ENCODE measurements around the gene ORMDL3.

Gene ORMDL3

GRCh38 chr17:39921323-39921722 lies 6.1 kb downstream of the ORMDL3 start:
- DNase-seq: no peak
- Histone ChIP-seq H2BK120ac (ENCODE audit: low read depth, low read length) (no peak overlapping the region), H4K5ac (ENCODE audit: low read length) (no peak overlapping the region), H2BK15ac (replicated peaks; ENCODE audit: low read depth) (no peak overlapping the region), H3K79me2 (ENCODE audit: control insufficient read depth, insufficient read depth, low read length) (peaks cover 9% of the 10 kb centered on the region), H3K79me1 (ENCODE audit: low read length) (peaks cover 11% of the 10 kb centered on the region), H3K18ac (ENCODE audit: low read length) (no peak overlapping the region), H3K9ac (ENCODE audit: low read length) (no peak overlapping the region), H3K4me3 (ENCODE audit: low read length) (no peak overlapping the region), H3K23ac (ENCODE audit: low read length) (no peak overlapping the region), H4K8ac (ENCODE audit: low read depth, low read length) (no peak overlapping the region), H2BK5ac (ENCODE audit: low read length) (no peak overlapping the region), H2AK5ac (ENCODE audit: low read length) (no peak overlapping the region), H3K27me3 (ENCODE audit: insufficient read depth, low read length, poor library complexity) (no peaks in the 10 kb centered on the region), H3K4me1 (ENCODE audit: control insufficient read depth, low read depth, low read length) (peaks cover 6% of the 10 kb centered on the region), H3K4me2 (ENCODE audit: low read length) (no peak overlapping the region), H3K4ac (ENCODE audit: low read depth, low read length) (no peak overlapping the region), H3K36me3 (ENCODE audit: control insufficient read depth, insufficient read depth, low read length) (peaks cover 2% of the 10 kb centered on the region), H3K27ac (ENCODE audit: low read depth, low read length) (no peak overlapping the region), H3K56ac (ENCODE audit: low read length) (no peak overlapping the region)
- WGBS (ENCODE audit: extremely low coverage, insufficient coverage, low lambda C conversion rate): no CpG with 5 or more reads among the region's 5 CpGs

GRCh38 chr17:39920218-39921210 lies 6.9 kb downstream of the ORMDL3 start:
- Histone ChIP-seq H2BK5ac (ENCODE audit: low read length) (no peak overlapping the region), H3K79me1 (ENCODE audit: low read length) (peaks cover 11% of the 10 kb centered on the region), H2AK5ac (ENCODE audit: low read length) (no peak overlapping the region), H4K5ac (ENCODE audit: low read length) (no peak overlapping the region), H3K79me2 (ENCODE audit: control insufficient read depth, insufficient read depth, low read length) (peaks cover 3% of the 10 kb centered on the region), H4K8ac (ENCODE audit: low read depth, low read length) (no peak overlapping the region), H3K4ac (ENCODE audit: low read depth, low read length) (no peak overlapping the region), H2BK120ac (ENCODE audit: low read depth, low read length) (no peak overlapping the region), H3K27ac (ENCODE audit: low read depth, low read length) (no peak overlapping the region), H3K4me2 (ENCODE audit: low read length) (no peak overlapping the region), H2BK15ac (replicated peaks; ENCODE audit: low read depth) (no peak overlapping the region), H3K4me3 (ENCODE audit: low read length) (no peak overlapping the region), H3K9ac (ENCODE audit: low read length) (no peak overlapping the region), H3K36me3 (ENCODE audit: control insufficient read depth, insufficient read depth, low read length) (peaks cover 2% of the 10 kb centered on the region), H3K4me1 (ENCODE audit: control insufficient read depth, low read depth, low read length) (peaks cover 6% of the 10 kb centered on the region), H3K27me3 (ENCODE audit: insufficient read depth, low read length, poor library complexity) (no peaks in the 10 kb centered on the region), H3K56ac (ENCODE audit: low read length) (no peak overlapping the region), H3K18ac (ENCODE audit: low read length) (no peak overlapping the region), H3K23ac (ENCODE audit: low read length) (no peak overlapping the region)
- DNase-seq: no peak
- WGBS (ENCODE audit: extremely low coverage, insufficient coverage, low lambda C conversion rate): no CpG with 5 or more reads among the region's 19 CpGs

DNA sequence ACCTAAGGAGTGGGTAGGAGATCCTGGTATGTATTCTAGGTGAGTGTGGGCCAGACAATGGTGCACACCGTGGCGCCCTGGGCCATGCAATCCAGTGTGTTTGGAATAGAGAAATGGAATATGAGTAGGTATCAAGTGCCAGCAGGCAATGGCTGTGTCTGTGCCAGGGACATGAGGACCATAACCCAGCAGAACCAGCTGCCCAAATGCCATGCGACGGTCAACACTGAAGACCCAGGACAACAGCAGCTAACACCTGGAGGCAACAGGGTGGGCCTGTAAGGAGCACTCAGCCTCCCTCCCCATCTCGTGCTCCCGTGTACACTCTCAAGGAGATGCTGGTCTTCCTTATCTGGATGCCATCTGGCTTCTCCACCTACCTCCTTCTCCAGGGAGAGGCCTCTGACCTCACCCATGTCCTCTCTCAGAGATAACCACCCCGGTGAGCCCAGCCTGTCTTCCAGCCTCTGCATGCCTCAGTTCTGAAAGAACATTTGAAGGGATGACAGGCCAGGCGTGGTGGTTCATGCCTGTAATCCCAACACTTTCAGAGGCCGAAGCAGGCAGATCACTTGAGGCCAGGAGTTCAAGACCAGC lies 8.2 kb downstream of the ORMDL3 start:
- Histone ChIP-seq H2BK120ac (ENCODE audit: low read depth, low read length) (no peak overlapping the region), H3K4ac (ENCODE audit: low read depth, low read length) (no peak overlapping the region), H4K8ac (ENCODE audit: low read depth, low read length) (no peak overlapping the region), H3K4me3 (ENCODE audit: low read length) (no peak overlapping the region), H2BK15ac (replicated peaks; ENCODE audit: low read depth) (no peak overlapping the region), H3K4me2 (ENCODE audit: low read length) (no peak overlapping the region), H2AK5ac (ENCODE audit: low read length) (no peak overlapping the region), H2BK5ac (ENCODE audit: low read length) (no peak overlapping the region), H3K79me1 (ENCODE audit: low read length) (peaks cover 4% of the 10 kb centered on the region), H3K27ac (ENCODE audit: low read depth, low read length) (no peak overlapping the region), H3K18ac (ENCODE audit: low read length) (no peak overlapping the region), H4K5ac (ENCODE audit: low read length) (no peak overlapping the region), H3K36me3 (ENCODE audit: control insufficient read depth, insufficient read depth, low read length) (peaks cover 2% of the 10 kb centered on the region), H3K23ac (ENCODE audit: low read length) (no peak overlapping the region), H3K27me3 (ENCODE audit: insufficient read depth, low read length, poor library complexity) (no peaks in the 10 kb centered on the region), H3K4me1 (ENCODE audit: control insufficient read depth, low read depth, low read length) (peaks cover 2% of the 10 kb centered on the region), H3K79me2 (ENCODE audit: control insufficient read depth, insufficient read depth, low read length) (no peaks in the 10 kb centered on the region), H3K56ac (ENCODE audit: low read length) (no peak overlapping the region), H3K9ac (ENCODE audit: low read length) (no peak overlapping the region)
- no CpG with 5 or more reads among the region's 9 CpGs for WGBS (ENCODE audit: extremely low coverage, insufficient coverage, low lambda C conversion rate)
- DNase-seq: no peak

DNA sequence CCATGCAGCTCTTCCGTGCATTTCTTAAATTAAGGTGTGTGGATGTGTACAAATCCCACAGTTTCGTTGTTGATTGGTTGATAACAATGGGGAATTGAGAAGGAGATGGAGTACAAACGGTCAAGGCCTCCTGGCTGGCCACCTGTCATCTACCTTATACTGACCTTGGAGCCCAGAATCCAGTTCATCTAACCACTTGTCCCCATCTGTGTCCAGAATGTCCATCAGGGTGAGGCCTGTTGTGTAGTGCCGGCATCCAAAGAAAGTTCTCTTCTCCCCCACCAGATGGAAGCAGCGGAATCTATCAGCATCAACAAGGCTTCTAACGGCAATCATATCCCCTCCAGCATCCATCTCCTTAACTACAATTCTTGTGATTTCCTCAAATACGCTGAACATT lies 10.5 kb downstream of the ORMDL3 start:
- H2BK120ac ChIP-seq (ENCODE audit: low read depth, low read length): no peak overlapping the region
- no peaks in the 10 kb centered on the region for H3K27me3 ChIP-seq (ENCODE audit: insufficient read depth, low read length, poor library complexity)
- no peak overlapping the region for H3K23ac ChIP-seq (ENCODE audit: low read length)
- no peak overlapping the region for H2BK5ac ChIP-seq (ENCODE audit: low read length)
- no peak overlapping the region for H3K4ac ChIP-seq (ENCODE audit: low read depth, low read length)
- no peak overlapping the region for H3K4me2 ChIP-seq (ENCODE audit: low read length)
- H3K18ac ChIP-seq (ENCODE audit: low read length): no peak overlapping the region
- H3K79me1 ChIP-seq (ENCODE audit: low read length): no peaks in the 10 kb centered on the region
- no peak overlapping the region for H4K5ac ChIP-seq (ENCODE audit: low read length)
- no peak overlapping the region for H3K4me3 ChIP-seq (ENCODE audit: low read length)
- no CpG with 5 or more reads among the region's 7 CpGs for WGBS (ENCODE audit: extremely low coverage, insufficient coverage, low lambda C conversion rate)
- H2BK15ac ChIP-seq (replicated peaks; ENCODE audit: low read depth): no peak overlapping the region
- H3K4me1 ChIP-seq (ENCODE audit: control insufficient read depth, low read depth, low read length): no peaks in the 10 kb centered on the region
- H2AK5ac ChIP-seq (ENCODE audit: low read length): no peak overlapping the region
- H4K8ac ChIP-seq (ENCODE audit: low read depth, low read length): no peak overlapping the region
- H3K9ac ChIP-seq (ENCODE audit: low read length): no peak overlapping the region
- H3K79me2 ChIP-seq (ENCODE audit: control insufficient read depth, insufficient read depth, low read length): no peaks in the 10 kb centered on the region
- peaks cover 2% of the 10 kb centered on the region for H3K36me3 ChIP-seq (ENCODE audit: control insufficient read depth, insufficient read depth, low read length)
- DNase-seq: peak; percentile 31
- no peak overlapping the region for H3K27ac ChIP-seq (ENCODE audit: low read depth, low read length)
- H3K56ac ChIP-seq (ENCODE audit: low read length): no peak overlapping the region

- Histone ChIP-seq H3K27me3 (ENCODE audit: insufficient read depth, low read length, poor library complexity) (no peaks in the 10 kb centered on the region), H3K4me1 (ENCODE audit: control insufficient read depth, low read depth, low read length) (no peaks in the 10 kb centered on the region), H3K36me3 (ENCODE audit: control insufficient read depth, insufficient read depth, low read length) (peaks cover 2% of the 10 kb centered on the region), H4K8ac (ENCODE audit: low read depth, low read length) (no peak overlapping the region), H2AK5ac (ENCODE audit: low read length) (no peak overlapping the region), H3K79me1 (ENCODE audit: low read length) (no peaks in the 10 kb centered on the region), H3K9ac (ENCODE audit: low read length) (no peak overlapping the region), H3K4me3 (ENCODE audit: low read length) (no peak overlapping the region), H2BK120ac (ENCODE audit: low read depth, low read length) (no peak overlapping the region), H3K79me2 (ENCODE audit: control insufficient read depth, insufficient read depth, low read length) (no peaks in the 10 kb centered on the region), H4K5ac (ENCODE audit: low read length) (no peak overlapping the region), H3K23ac (ENCODE audit: low read length) (no peak overlapping the region), H3K4me2 (ENCODE audit: low read length) (no peak overlapping the region), H2BK15ac (replicated peaks; ENCODE audit: low read depth) (no peak overlapping the region), H2BK5ac (ENCODE audit: low read length) (no peak overlapping the region), H3K18ac (ENCODE audit: low read length) (no peak overlapping the region), H3K27ac (ENCODE audit: low read depth, low read length) (no peak overlapping the region), H3K56ac (ENCODE audit: low read length) (no peak overlapping the region), H3K4ac (ENCODE audit: low read depth, low read length) (no peak overlapping the region)
- DNase-seq: no peak
- WGBS (ENCODE audit: extremely low coverage, insufficient coverage, low lambda C conversion rate): no CpG with 5 or more reads among the region's 4 CpGs
Measured at GRCh38 chr17:39915559-39915958, 11.8 kb downstream of the ORMDL3 start.
